RPMI8226 (cell line): ENCODE measurements around the gene MAGI1.
"Not testable (repeated sequence)": the region's sequence is repeated elsewhere in the genome, so short reads cannot be mapped to it uniquely, and the experiment has no call there.

ENCODE experiments used
- DNase-seq: peaks from one replicate; pipeline ENCODE4 v3.0.0-alpha.2; 2015

Gene MAGI1

DNA sequence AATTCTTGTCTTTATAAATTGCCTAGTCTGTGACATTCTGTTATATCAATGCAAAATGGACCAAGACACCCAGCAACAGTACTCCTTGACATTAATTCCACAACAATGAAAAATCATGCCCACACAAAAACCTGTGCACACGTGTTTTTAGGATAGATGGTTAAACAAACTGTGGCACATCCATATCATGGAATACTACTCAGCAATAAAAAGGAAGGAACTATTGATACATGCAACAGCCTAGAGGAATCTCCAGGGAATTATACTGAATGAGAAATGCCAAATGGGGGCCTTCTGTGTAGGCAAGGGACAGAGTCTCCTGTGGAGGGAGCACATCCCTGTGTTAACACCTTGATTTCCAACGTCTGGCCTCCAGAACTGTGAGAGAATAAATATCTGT, 388.5 kb downstream of the MAGI1 start:
- DNase-seq, result no peak

DNA sequence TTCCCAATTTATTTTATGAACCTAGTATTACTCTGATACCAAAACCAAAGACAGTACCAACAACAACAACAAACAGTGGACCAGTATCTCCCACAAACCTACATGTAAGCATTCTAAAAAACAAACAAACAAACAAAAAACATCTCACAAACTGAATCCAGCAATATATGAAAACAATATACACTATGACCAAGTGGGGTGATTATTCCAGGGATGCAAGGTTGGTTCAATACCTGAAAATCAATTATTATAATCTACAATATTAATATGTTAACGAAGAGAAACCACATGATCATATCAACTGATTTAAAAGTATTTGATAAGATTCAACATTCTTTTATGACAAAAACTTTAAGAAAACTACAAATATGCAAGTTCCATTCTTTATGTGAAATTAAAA, 391.3 kb downstream of the MAGI1 start:
- DNase-seq, result no peak

DNA sequence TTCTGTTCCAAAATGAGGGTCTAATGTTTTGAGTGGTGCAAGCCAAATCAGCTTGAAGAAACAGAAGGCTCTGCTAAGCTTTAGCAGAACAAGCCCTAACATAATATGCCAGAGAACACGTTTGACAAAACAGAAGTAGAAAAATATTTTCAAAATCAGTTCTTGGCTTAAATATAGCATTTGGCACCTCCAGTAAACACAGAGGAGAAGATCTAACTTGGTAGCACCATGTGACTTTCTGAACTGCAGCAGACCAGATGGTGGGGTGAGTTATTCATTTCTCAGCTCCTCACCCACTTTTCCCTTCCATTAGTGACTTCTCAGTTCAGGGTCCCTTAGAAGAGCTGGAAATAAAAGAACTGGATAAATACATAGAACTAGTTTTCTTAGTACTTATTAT, 395.8 kb downstream of the MAGI1 start:
- no peak for DNase-seq

DNA sequence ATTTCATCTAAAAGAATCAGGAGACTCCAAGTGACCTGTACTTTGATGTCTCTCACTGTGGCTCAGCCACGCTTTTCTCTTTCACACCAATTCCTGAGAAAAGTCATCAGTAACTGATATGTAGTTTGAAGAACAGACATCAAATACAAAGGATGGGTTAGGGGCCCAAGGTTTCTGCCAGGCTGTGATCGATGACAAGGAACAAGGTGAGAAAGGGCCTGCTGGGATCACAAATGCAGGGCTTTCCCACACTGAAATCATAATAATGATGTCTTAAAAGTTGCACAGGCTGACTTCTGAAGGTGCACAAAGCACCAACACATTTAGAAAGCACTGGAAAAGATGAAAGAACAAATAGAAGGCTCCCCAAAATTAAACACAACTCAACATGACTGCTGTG, 396.9 kb downstream of the MAGI1 start:
- DNase-seq, result no peak

DNA sequence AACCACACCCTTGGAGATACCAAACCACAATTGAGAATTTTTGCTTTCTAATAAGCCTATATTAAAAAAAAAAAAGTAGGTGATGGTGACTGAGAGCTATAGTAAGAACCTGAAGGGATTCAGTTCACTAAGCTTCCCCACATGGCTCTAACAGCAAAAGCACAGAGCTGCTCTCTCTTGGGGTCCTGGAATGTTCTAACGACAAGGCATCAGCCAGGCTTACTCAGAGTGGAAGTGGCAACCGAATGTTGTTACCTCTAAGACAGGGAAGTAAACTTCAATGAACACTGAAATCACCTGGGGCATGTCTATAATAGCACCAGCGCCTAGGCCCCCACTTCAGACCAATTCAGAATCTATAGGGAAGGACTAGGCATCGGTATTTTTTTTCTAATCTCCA, 397.7 kb downstream of the MAGI1 start:
- DNase-seq, result no peak

DNA sequence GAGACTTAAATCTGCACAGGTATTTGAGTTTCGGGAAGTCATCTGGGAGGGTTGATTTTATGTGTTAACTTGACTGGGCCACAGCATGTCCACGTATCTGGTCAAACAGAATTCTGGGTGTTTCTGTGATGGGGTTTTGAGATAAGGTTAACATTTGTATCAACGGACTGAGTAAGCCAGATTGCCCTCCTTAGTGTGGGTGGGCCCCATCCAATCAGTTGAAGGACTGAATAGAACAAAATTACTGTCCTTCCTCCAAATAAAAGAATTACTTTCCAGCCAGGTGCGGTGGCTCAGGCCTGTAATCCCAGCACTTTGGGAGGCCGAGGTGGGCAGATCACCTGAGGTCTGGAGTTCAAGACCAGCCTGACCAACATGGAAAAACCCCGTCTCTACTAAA, 399.3 kb downstream of the MAGI1 start:
- DNase-seq, result no peak

DNA sequence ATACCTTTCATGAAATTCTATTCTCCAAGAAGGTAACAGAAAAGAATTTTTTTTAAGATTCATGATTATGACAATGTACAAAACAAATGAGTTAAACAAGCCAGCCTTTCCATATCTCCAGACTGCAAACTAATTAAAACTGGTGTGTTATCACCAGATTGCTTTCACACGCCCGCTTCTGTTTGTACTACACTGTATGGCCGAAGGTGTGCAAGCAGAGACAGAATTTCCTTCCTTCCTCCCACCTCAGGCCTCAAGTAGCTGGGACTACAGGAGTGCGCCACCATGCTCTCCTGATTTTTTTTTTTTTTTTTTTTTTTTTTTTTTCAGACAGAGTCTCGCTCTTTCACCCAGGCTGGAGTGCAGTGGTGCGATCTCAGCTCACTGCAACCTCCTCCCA, 400.4 kb downstream of the MAGI1 start:
- DNase-seq, result no peak

DNA sequence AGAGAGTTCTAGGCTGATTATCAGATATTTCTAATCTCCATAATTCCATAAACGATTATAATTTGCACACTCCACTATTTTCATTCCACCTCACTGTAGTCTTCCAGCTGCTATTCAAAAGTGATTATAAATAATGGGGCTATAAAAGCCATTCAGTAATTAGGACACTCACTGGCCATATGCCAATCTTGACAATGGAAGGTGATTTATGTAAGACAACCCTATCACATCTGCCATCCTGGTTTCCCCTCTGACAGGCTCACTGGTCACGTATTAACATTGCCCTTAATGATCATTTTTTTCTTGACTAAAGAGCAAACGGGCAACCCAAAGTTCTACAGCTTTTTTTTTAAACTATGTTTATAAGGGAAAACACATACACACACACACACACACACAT, 402.4 kb downstream of the MAGI1 start:
- no peak for DNase-seq

DNA sequence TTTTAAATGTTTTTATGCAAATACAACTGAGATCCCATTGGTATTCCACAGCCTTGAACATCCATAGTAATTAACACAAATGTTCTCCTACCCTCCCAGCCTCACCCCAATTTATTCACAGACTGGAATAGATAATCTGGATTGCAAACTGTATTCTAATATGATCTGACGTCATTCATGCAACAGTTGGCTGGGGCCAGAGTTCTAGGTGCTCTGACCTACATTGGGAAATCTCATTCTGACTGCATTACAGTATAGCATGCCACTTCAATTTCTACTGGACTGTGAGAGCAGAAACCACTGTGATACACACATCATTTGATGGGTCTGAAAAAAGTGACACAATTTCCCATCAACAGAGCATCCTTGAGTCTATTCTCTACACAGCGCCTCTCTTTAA, 403.1 kb downstream of the MAGI1 start:
- no peak for DNase-seq

DNA sequence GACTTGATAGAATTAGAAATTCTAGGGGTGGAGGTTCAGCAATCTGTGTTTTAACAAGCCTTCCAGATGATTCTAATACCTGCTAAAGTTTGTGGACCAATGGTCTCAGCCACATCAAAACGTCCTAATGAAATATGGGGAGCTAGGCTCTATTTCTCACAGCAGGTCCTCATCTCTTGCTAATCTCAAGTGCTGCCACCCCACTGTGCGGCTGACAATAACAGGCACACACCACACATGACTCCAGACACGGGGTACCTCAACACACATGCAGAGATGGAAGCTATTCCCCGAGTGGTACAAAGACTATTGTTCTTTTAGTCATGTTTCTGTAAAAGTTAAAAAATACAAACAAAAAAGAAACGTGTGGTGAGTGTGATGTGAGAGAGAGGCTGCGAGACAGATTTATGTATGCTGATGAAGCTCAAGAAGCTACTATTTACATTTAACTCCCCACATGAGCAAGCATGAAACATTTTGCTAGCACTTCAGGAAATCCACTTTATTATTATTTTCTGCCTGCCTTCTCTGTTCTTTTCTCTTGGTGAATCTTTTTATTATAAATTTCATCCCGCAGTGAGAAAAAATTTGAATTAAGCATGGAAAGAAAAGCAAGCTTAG, 405.6 kb downstream of the MAGI1 start:
- no peak for DNase-seq

DNA sequence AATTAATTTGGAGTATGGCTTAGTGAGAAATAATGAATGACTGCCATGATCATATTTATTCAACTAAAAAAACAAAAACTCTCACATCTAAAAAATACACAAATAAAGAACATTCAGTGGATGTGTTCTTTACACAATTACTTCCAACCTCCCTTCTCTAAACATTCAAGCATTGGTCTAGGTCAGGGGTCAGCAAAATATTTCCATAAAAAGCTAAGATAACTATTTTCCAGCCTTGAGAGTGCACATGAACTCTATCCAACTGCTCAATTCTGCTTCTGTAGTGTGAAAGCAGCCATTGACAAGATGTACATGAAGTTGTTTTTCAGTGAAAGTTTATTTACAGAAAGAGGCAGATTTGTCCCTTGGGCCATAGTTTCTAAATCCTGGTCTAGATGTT, 406.3 kb downstream of the MAGI1 start:
- DNase-seq, result no peak

DNA sequence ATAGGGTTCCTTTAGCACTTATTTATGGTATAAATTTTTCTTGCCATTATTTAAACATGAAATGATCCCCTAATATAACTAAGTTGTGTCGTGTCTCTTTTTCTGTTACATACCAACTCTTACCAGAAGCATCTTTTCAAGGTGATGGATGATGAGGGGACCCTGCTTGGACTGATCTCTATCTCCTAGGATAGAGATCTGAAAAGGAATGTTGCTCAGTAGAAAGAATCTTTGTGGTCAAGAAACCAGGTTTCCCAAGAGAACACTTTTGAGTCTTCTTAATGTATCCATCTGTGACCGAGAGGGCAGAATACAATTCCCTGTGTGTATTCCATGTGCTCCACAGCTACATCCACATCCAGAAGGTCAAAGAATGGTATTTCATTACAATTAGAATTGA, 409.7 kb downstream of the MAGI1 start:
- DNase-seq, result no peak

DNA sequence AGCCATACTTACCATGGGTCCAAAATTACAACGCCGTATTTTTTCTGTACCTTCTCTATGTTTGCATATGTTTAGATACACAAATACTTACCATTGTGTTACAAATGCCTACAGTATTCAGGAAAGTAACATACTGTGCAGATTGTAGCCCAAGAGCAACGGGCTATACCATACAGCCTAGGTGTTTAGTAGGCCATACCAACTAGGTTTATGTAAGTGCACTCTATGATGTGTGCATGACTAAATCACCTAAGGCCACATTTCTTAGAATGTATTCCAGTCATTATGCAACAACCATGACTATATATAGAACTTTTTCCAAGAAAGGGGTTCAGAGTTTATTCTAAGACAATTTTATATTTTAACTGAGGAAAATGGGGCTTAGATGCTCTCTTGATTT, 411.7 kb downstream of the MAGI1 start:
- DNase-seq, result no peak

DNA sequence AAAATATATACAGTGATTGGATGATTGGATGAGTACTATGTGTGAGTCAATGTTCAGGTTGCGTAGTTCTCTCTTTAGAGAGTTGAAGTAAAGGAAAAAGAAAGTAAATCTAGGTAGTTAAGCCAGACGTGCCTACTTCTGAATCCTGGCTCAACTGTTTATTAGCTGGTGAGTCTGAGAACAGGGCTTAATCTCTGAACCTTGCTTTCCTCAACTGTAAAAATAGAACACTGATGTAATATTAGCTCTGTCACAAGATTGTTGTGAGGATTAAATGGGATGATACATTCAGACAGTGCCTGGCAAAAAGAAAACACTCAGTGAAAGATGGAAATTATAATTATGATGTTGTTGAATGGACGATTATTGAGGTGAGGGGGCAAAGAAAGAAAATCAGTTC, 413.4 kb downstream of the MAGI1 start:
- no peak for DNase-seq

DNA sequence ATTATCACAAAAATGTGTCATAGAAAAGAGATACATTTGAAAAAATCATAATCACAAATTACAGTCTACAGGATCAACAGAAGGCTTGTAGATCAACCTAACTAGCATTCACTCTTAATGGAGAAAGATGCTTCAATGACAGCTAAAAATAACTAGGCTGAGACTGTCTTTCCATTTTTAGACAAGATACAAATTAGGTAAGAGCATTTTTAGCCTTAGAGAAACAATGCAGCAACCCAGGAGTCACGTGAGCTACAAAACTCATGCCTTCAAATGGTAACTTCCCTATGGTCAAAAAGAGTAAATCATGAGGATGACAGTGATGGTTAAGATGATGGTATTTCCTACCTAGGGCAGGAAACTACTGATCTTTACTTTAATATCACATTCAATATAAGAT, 415.4 kb downstream of the MAGI1 start:
- no peak for DNase-seq

DNA sequence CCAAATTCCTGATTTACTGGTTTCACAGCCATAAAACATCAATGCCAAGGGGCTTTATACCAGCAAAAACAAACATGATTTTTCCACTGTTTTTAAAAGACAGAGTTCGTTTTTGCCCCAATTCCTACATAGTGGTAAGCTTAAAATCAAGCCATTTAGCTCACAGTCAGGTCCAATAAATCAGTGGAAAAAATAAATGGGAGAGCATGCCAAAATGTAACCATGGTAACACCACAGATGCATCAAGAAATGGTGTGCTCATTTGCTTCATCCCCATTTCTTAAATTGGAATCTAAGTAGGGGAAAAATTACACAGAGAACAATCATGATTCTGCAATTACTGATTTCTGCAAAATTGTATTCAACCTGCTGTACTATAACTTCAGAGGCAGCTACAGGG, 418.8 kb downstream of the MAGI1 start:
- no peak for DNase-seq

DNA sequence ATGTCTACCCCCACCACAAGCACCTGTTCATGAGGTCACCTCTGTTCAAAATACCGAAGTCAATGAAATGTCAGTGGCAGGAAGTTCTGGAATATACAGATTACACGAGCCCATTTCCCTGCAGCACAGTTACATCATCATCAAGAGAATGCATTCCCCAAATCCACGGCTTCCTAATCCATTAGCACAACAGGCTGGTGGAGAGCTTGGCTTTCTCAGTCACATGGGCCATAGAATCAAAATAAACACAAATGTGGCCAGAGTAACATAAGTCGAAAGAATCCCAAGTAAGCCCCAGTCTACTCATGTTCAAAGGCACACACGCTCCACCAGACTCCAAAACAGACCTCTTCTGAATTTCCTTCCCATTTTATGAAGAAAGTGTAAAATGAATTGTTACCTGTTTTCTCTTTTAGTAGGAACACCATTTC, 419.3 kb downstream of the MAGI1 start:
- no peak for DNase-seq

DNA sequence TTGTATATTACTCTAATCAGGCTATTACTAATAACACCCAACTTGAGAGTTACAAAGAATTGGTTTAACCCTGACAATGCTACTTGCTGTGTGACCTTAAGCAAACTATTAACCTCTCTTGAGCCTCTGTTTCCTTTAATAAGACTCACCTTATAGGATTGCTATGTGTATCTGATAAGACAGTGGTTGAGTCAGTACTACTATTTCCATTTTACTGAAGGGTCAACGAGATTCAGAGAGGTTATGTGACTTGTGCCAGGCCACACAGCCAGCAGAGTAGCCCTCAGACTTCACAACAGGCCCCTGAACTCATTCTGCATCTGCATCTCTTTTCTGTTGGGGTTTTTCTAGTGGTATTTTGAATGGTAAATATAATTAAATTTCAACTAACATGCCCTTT, 420.1 kb downstream of the MAGI1 start:
- DNase-seq, result no peak

DNA sequence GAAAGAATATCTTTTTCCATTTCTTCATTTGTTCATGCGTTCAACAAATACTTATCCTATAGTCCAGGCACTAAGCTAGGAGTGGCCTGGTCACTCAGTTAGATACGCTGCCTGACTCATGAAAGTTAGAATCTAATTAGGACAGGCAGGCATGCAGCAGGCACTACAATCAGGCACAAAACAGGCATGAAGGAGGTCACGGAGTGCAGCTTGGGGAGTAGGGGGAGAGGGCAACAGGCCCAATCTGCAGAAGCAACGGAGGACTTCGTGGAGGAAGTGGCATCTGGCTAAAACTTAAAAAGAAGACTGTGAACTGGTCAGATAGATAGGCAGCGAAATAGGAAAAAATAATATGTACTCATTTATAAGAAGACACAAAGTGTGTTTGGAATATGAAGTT, 420.9 kb downstream of the MAGI1 start:
- no peak for DNase-seq

DNA sequence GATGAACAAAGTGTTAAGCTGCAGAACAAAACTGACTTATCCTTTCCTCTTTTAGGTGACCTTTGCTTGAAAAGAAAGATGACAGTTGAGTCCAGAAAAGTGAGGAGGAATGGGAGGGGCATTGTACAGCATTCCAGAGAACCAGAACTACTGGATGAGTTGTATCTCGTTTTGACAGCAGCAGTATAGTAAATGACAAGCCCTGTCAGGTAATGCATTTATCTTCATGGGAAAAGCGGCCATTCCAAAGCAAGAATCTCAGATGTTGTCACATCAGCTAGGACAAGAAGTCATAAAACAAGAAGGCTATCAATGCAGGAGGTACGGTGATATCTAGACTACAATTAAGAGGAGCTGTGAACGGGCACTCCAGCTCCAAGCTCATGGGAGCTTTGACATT, 421.5 kb downstream of the MAGI1 start:
- no peak for DNase-seq

DNA sequence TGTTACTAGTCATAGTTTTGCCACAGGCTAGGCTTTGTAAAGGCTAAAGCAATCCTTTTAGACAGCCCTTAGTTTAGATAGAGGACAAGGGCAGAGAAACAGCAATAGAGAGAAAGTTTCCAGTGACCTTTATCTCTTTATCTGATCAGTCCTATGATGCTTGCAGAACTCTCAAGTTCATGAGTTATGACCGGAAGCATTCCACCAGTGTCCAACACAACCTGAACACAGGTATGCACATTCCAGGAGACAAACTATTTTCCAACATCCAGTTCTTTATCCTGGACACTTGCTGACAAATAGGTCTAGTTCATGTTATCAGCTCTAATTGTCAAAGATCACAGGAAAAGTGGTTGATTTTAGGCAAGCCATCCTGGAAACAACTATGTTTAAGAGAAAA, 422.2 kb downstream of the MAGI1 start:
- DNase-seq, result no peak

DNA sequence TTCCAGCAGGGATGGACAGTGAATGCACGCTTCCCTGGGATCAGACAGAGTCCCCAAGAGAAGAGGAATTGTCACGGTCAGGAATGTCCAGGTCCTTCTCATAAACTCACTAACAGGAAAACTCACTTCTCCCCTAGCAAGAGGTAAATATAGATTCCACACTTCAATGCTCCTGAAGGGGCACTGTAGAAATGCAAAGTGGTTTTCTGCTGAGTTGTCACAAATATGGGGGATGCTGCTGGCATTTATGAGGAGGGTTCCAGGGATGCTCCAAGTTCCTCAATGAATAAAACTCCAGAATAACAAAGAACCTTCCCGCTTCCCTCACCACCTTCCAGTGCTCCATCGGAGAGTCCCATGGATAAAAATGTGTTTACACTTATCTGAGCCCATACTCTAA, 423.4 kb downstream of the MAGI1 start:
- no peak for DNase-seq

DNA sequence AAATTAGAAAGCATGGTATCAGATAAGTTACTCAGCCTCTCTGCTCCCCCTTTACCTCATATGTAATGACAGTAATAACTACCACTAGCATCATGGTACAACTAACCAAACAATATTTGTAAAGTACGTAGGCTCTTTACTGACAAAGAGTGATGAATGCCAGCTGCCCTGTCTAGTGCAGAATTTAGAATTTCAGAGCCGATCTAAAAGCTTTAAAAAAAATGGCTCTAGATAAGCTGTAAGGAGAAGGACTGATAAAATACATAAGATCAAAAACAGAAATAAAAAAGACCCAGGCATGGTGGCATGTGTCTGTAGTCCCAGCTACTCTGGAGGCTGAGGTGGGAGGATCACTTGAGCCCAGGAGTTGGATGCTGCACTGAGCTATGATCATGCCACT, 424.1 kb downstream of the MAGI1 start:
- DNase-seq, result no peak

DNA sequence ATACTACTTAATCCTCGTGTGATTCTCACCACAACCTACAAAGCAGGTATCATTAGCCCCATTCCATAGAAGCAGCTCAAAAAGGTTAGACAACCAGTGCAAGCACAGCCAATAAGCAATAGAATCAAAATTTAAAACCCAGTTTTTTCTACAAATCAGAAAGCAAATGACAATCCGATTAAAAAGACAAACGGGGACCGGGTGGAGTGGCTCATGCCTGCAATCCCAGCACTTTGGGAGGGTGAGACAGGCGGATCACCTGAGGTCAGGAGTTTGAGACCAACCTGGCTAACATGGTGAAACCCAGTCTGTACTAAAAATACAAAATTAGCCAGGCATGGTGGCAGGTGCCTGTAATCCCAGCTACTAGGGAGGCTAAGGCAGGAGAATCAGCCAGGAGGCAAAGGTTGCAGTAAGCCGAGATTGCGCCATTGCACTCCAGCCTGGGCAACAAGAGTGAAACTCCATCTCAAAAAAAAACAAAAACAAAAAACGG, 430.7 kb downstream of the MAGI1 start:
- DNase-seq, result not testable (repeated sequence)

DNA sequence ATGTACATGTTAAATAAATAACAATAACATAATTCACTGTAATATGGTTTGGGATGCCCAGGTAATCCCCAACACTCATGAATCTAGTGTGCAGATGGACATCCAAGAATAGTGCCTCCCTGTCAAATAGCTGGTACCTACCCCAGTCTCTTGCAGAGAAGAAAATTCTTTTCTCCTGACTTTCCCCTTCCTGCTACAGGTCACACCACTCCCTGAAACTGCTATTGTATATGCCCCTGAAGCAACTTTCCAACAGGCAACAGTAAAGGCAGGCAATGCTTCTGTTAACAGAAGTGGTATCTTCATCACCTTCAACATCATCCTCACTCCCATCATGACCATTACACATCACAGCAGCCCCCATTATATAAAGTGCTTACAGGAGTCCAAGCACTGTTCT, 431.6 kb downstream of the MAGI1 start:
- no peak for DNase-seq
